SK-N-DZ (cell line): ENCODE measurements around the gene USP5.

Experiments used
- DNase-seq: peaks from one replicate; pipeline ENCODE4 v3.0.0-alpha.2; 2015; ENCODE audit warnings: low spot score

USP5 gene

GRCh38 chr12:6840761-6841515, 11.0 kb upstream of the USP5 start, which contains the start of gene GNB3:
TSS of gene GNB3 (plus strand) at chr12:6840925. CDS start at chr12:6841288, 363 bp downstream.
- no peak for DNase-seq

GRCh38 chr12:6842075-6842474, 9.9 kb upstream of the USP5 start:
- DNase-seq: no peak

- DNase-seq: peak; percentile 59
Measured at GRCh38 chr12:6843118-6843902, 8.6 kb upstream of the USP5 start.

- no peak for DNase-seq
Measured at GRCh38 chr12:6845395-6845794, 6.6 kb upstream of the USP5 start.

- no peak for DNase-seq
Measured at GRCh38 chr12:6846316-6846869, 5.6 kb upstream of the USP5 start.

- DNase-seq: no peak
Measured at GRCh38 chr12:6847676-6848075, 4.3 kb upstream of the USP5 start.

- no peak for DNase-seq
Measured at GRCh38 chr12:6849427-6849826, 2.5 kb upstream of the USP5 start.

- no peak for DNase-seq
Measured at GRCh38 chr12:6849976-6850560, 1.9 kb upstream of the USP5 start.

GRCh38 chr12:6850796-6851152, 1.2 kb upstream of the USP5 start:
- no peak for DNase-seq

GRCh38 chr12:6851153-6851920, 613 bp upstream of the USP5 start, which contains the start of gene CDCA3:
TSS of gene CDCA3 (minus strand) at chr12:6851286. CDS start at chr12:6850952, 334 bp downstream.
- DNase-seq: peak; percentile 99

- no peak for DNase-seq
Measured at GRCh38 chr12:6852651-6853354, 853 bp downstream of the USP5 start.

- DNase-seq: no peak
Measured at GRCh38 chr12:6853626-6854025, 1.7 kb downstream of the USP5 start.

- no peak for DNase-seq
Measured at GRCh38 chr12:6854036-6854435, 2.1 kb downstream of the USP5 start.

- DNase-seq: no peak
Measured at GRCh38 chr12:6855322-6855721, 3.4 kb downstream of the USP5 start.

- DNase-seq: no peak
Measured at GRCh38 chr12:6858799-6859198, 6.8 kb downstream of the USP5 start.

GRCh38 chr12:6860116-6860515, 8.2 kb downstream of the USP5 start:
- no peak for DNase-seq

- no peak for DNase-seq
Measured at GRCh38 chr12:6860942-6861341, 9.0 kb downstream of the USP5 start.

GRCh38 chr12:6861391-6861790, 9.4 kb downstream of the USP5 start:
- DNase-seq: no peak

- DNase-seq: no peak
Measured at GRCh38 chr12:6863033-6863432, 11.1 kb downstream of the USP5 start.

- DNase-seq: no peak
Measured at GRCh38 chr12:6863586-6864321, 11.8 kb downstream of the USP5 start.
